Measurements from ENCODE around the gene UGDH.

Gene UGDH

DNA sequence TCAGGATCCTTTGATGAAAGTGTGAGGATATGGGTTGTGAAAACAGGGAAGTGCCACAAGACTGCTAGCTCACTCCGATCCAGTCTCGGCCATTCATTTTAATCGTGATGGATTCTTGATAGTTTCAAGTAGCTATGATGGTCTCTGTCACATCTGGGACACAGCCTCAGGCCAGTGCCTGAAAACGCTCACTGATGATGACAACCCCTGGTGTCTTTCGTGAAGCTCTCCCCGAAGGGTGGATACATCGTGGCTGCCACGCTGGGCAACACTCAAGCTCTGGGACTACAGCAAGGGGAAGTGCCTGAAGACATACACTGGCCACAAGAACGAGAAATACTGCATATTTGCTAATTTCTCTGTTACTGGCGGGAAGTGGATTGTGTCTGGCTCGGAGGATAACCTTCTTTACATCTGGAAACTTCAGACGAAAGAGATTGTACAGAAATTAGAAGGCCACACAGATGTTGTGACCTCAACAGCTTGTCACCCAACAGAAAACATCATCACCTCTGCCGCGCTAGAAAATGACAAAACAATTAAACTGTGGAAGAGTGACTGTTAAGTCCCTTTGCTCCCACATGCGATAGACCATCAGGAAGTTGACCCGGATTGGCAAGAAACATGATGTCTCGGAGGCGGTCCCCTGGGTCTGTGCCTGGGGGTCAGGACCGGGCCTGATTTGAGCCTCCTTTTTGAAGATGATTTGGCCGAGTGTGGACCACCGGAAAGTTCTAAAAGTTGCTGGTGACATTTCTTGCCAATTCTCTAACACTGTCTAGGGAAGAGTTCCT is 46.1 kb downstream of the UGDH start:
- Histone ChIP-seq H3K9me2 (ENCODE audit: low read depth, low read length) (no peaks in the 10 kb centered on the region), H3K9ac (ENCODE audit: low read length) (no peak overlapping the region), H2AFZ (ENCODE audit: low read length) (no peak overlapping the region), H3K4me1 (ENCODE audit: insufficient read depth, low read length, severe bottlenecking) (no peaks in the 10 kb centered on the region), H4K20me1 (ENCODE audit: insufficient read depth, low read length) (no peaks in the 10 kb centered on the region), H3K27ac (ENCODE audit: low read depth, low read length, poor library complexity, severe bottlenecking) (no peak overlapping the region), H3K9me3 (ENCODE audit: low read length) (no peaks in the 10 kb centered on the region), H3K27me3 (ENCODE audit: insufficient read depth, low read length) (no peaks in the 10 kb centered on the region), H3F3A (ENCODE audit: insufficient read depth, low read length) (no peaks in the 10 kb centered on the region), H3K4me2 (ENCODE audit: low read length) (no peak overlapping the region), H3K4me3 (ENCODE audit: low read depth, low read length, poor library complexity, severe bottlenecking) (no peak overlapping the region), H3K79me2 (ENCODE audit: insufficient read depth, low read length) (no peaks in the 10 kb centered on the region), H3K36me3 (ENCODE audit: insufficient read depth, low read length) (peaks cover 3% of the 10 kb centered on the region)
- TF ChIP-seq, protein P1, sequence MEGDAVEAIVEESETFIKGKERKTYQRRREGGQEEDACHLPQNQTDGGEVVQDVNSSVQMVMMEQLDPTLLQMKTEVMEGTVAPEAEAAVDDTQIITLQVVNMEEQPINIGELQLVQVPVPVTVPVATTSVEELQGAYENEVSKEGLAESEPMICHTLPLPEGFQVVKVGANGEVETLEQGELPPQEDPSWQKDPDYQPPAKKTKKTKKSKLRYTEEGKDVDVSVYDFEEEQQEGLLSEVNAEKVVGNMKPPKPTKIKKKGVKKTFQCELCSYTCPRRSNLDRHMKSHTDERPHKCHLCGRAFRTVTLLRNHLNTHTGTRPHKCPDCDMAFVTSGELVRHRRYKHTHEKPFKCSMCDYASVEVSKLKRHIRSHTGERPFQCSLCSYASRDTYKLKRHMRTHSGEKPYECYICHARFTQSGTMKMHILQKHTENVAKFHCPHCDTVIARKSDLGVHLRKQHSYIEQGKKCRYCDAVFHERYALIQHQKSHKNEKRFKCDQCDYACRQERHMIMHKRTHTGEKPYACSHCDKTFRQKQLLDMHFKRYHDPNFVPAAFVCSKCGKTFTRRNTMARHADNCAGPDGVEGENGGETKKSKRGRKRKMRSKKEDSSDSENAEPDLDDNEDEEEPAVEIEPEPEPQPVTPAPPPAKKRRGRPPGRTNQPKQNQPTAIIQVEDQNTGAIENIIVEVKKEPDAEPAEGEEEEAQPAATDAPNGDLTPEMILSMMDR (IDR thresholded peaks at IDR 0.05; ENCODE audit: low read length) = no peak
- no peak for TF ChIP-seq EZH2 (IDR thresholded peaks at IDR 0.05; ENCODE audit: borderline replicate concordance, low read length)

- Histone ChIP-seq H3F3A (ENCODE audit: insufficient read depth, low read length) (no peaks in the 10 kb centered on the region), H3K9ac (ENCODE audit: low read length) (no peak overlapping the region), H3K27me3 (ENCODE audit: insufficient read depth, low read length) (no peaks in the 10 kb centered on the region), H4K20me1 (ENCODE audit: insufficient read depth, low read length) (no peaks in the 10 kb centered on the region), H3K9me3 (ENCODE audit: low read length) (no peaks in the 10 kb centered on the region), H2AFZ (ENCODE audit: low read length) (no peak overlapping the region), H3K4me1 (ENCODE audit: insufficient read depth, low read length, severe bottlenecking) (no peaks in the 10 kb centered on the region), H3K36me3 (ENCODE audit: insufficient read depth, low read length) (peaks cover 6% of the 10 kb centered on the region), H3K4me2 (ENCODE audit: low read length) (no peak overlapping the region), H3K4me3 (ENCODE audit: low read depth, low read length, poor library complexity, severe bottlenecking) (no peak overlapping the region), H3K27ac (ENCODE audit: low read depth, low read length, poor library complexity, severe bottlenecking) (no peak overlapping the region), H3K9me2 (ENCODE audit: low read depth, low read length) (no peaks in the 10 kb centered on the region), H3K79me2 (ENCODE audit: insufficient read depth, low read length) (no peaks in the 10 kb centered on the region)
- TF ChIP-seq, protein P1 (IDR thresholded peaks at IDR 0.05; ENCODE audit: low read length) = no peak
- TF ChIP-seq EZH2 (IDR thresholded peaks at IDR 0.05; ENCODE audit: borderline replicate concordance, low read length) = no peak
Observed at GRCh38 chr4:39480251-39480650, 47.0 kb downstream of the UGDH start.

DNA sequence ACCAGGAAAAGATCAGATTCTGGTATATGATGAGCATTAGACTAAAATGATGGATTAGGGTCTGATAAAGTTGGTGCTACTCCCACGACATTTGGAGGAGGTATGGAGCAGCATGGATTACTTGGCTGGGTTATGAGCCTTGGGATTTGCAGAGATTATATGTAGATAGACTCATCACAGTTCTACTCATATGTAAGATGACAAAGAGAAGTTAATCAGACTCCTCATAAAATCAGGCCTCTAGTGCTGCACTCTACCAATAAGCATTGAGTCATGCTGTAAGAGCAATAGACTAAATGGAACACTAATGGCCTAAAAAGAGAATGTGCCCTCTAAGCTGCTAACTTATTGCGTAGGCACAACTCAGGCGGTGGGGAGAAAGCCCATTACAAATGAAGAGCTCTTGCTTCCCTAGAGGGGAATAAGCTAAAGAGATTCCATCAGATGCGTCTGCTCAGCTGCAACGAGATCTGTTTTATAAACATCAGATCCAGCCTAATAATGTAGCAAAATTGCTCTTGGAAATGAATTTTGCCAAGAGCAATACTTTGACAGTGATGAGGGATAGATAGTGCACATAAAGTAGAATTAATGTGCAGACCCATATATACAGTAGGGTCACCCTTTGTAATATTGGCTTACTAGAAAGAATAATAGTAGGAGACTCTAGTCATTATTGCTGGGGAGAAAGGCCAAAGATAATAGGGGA is 50.9 kb downstream of the UGDH start:
- H3K9me2 ChIP-seq (ENCODE audit: low read depth, low read length) = no peaks in the 10 kb centered on the region
- H2AFZ ChIP-seq (ENCODE audit: low read length) = no peak overlapping the region
- no peak overlapping the region for H3K4me3 ChIP-seq (ENCODE audit: low read depth, low read length, poor library complexity, severe bottlenecking)
- no peaks in the 10 kb centered on the region for H3K79me2 ChIP-seq (ENCODE audit: insufficient read depth, low read length)
- TF ChIP-seq EZH2 (IDR thresholded peaks at IDR 0.05; ENCODE audit: borderline replicate concordance, low read length) = no peak
- TF ChIP-seq, protein P1 (IDR thresholded peaks at IDR 0.05; ENCODE audit: low read length) = no peak
- no peaks in the 10 kb centered on the region for H3F3A ChIP-seq (ENCODE audit: insufficient read depth, low read length)
- H3K9ac ChIP-seq (ENCODE audit: low read length) = no peak overlapping the region
- H3K36me3 ChIP-seq (ENCODE audit: insufficient read depth, low read length) = peaks cover 18% of the 10 kb centered on the region
- H3K9me3 ChIP-seq (ENCODE audit: low read length) = no peaks in the 10 kb centered on the region
- H3K4me1 ChIP-seq (ENCODE audit: insufficient read depth, low read length, severe bottlenecking) = no peaks in the 10 kb centered on the region
- no peak overlapping the region for H3K27ac ChIP-seq (ENCODE audit: low read depth, low read length, poor library complexity, severe bottlenecking)
- H3K27me3 ChIP-seq (ENCODE audit: insufficient read depth, low read length) = no peaks in the 10 kb centered on the region
- H4K20me1 ChIP-seq (ENCODE audit: insufficient read depth, low read length) = no peaks in the 10 kb centered on the region
- no peak overlapping the region for H3K4me2 ChIP-seq (ENCODE audit: low read length)

Data from OCI-LY1 (cell line).